HCT116 (cell line): ENCODE results near the gene FRK. TPM values are rescaled to one million over a fixed set of nuclear protein-coding genes. Genes with fewer than 3 reads are reported as not detected.

ENCODE experiments used
- ATAC-seq: fragments of 200-7000 bp; cut with Tn5 transposase; 2 replicates; pipeline ENCODE4 v1.9.1; 2020; ENCODE audit warnings: mild to moderate bottlenecking, moderate library complexity
- BruUV-seq: library from RNA; stranded (reverse); fragments of 400-500 nt; replicated peaks from 2 replicates; lab custom pipeline; 2021; lab: Mats Ljungman, UMichigan
- CTCF ChIA-PET: fragments of 300-600 bp; sonication (Branson Sonifier 250); formaldehyde crosslinking; loops from one replicate; lab custom pipeline; 2021; ENCODE audit warnings: antibody characterized with exemption; lab: Charles Lee
- POLR2A ChIA-PET: fragments of 300-600, 350-600 bp; sonication (Branson Sonifier 250); formaldehyde crosslinking; loops from one replicate; lab custom pipeline; 2021; ENCODE audit warnings: antibody characterized with exemption; lab: Charles Lee
- RAD21 ChIA-PET, 2 experiments: fragments of 300-600 bp; sonication (Branson Sonifier 250); formaldehyde crosslinking; loops; one replicate each; lab custom pipeline; 2023; ENCODE audit warnings: low total read pairs in 2 of 2; ENCODE audit not compliant: uncharacterized antibody in 2 of 2, unreplicated experiment in 2 of 2, low non-redundant PET in 1 of 2; lab: Charles Lee
- DNase-seq: peaks from one replicate; pipeline ENCODE4 v3.0.0-alpha.2; 2010; ENCODE audit warnings: low read depth, low spot score
- H2AFZ ChIP-seq: fragments of 200-600 bp; shearing (Covaris generic), sonication (generic); 2 replicates; pipeline ENCODE4 v1.6.1; 2017; ENCODE audit warnings: low read depth, mixed run types, mixed read lengths, antibody characterized with exemption, low read length; ENCODE audit not compliant: poor library complexity, severe bottlenecking
- H3K27ac ChIP-seq: 2 replicates; pipeline ENCODE4 v1.5.1; 2012; ENCODE audit warnings: low read depth, low read length
- H3K27me3 ChIP-seq: fragments of 200-600 bp; sonication (generic); 2 replicates; pipeline ENCODE4 v1.6.1; 2016; ENCODE audit warnings: mixed run types, low read length, mixed read lengths; ENCODE audit not compliant: insufficient read depth
- H3K36me3 ChIP-seq, 2 experiments: fragments of 200-500 bp in 1 of 2; fragments of 200-600 bp in 1 of 2; sonication (Bioruptor generic) in 1 of 2; sonication (generic) in 1 of 2; 2 replicates each; pipeline versions ENCODE4 v1.5.1 to v1.6.1; 2014 to 2016; ENCODE audit warnings: low read length in 2 of 2, inconsistent platforms in 1 of 2, mixed read lengths in 1 of 2, mixed run types in 1 of 2; ENCODE audit not compliant: insufficient read depth in 2 of 2, control insufficient read depth in 1 of 2
- H3K4me1 ChIP-seq, 2 experiments: fragments of 200-600 bp in 1 of 2; sonication (generic) in 1 of 2; 2 replicates each; pipeline versions ENCODE4 v1.5.1 to v1.6.1; 2012 to 2017; ENCODE audit warnings: low read length in 2 of 2, inconsistent platforms in 1 of 2, mild to moderate bottlenecking in 1 of 2, mixed read lengths in 1 of 2, mixed run types in 1 of 2, moderate library complexity in 1 of 2; ENCODE audit not compliant: insufficient read depth in 2 of 2, control insufficient read depth in 1 of 2
- H3K4me2 ChIP-seq: fragments of 200-600 bp; sonication (generic); 2 replicates; pipeline ENCODE4 v1.6.1; 2017; ENCODE audit warnings: mixed run types, low read length, mixed read lengths
- H3K4me3 ChIP-seq, 2 experiments: fragments of 200-600 bp in 1 of 2; sonication (generic) in 1 of 2; replicated peaks in 1 of 2; 2 replicates each; pipeline ENCODE4 v1.5.1; 2011 to 2016; ENCODE audit warnings: low read length in 2 of 2, control low read depth in 1 of 2, low read depth in 1 of 2, mild to moderate bottlenecking in 1 of 2, mixed read lengths in 1 of 2, mixed run types in 1 of 2
- H3K79me2 ChIP-seq: fragments of 200-600 bp; sonication (generic); 2 replicates; pipeline ENCODE4 v1.6.1; 2017; ENCODE audit warnings: mild to moderate bottlenecking, mixed run types, low read length, moderate library complexity, mixed read lengths; ENCODE audit not compliant: insufficient read depth
- H3K9ac ChIP-seq: fragments of 200-600 bp; sonication (generic); 2 replicates; pipeline ENCODE4 v1.6.1; 2016; ENCODE audit warnings: low read length, mixed read lengths
- H3K9me2 ChIP-seq: fragments of 200-600 bp; sonication (generic), shearing (Covaris generic); 2 replicates; pipeline ENCODE4 v1.6.1; 2017; ENCODE audit warnings: mixed run types, mild to moderate bottlenecking, moderate library complexity; ENCODE audit not compliant: insufficient read depth
- H3K9me3 ChIP-seq, 2 experiments: fragments of 200-500 bp in 1 of 2; fragments of 200-600 bp in 1 of 2; sonication (Bioruptor generic) in 1 of 2; sonication (generic) in 1 of 2; 2 replicates each; pipeline ENCODE4 v1.6.1; 2014 to 2017; ENCODE audit warnings: low read length in 2 of 2, mixed read lengths in 2 of 2, inconsistent platforms in 1 of 2, low read depth in 1 of 2, mild to moderate bottlenecking in 1 of 2, mixed run types in 1 of 2, moderate library complexity in 1 of 2; ENCODE audit not compliant: control insufficient read depth in 1 of 2, insufficient read depth in 1 of 2
- H4K20me1 ChIP-seq: fragments of 200-600 bp; sonication (generic), shearing (Covaris generic); 2 replicates; pipeline ENCODE4 v1.6.1; 2017; ENCODE audit warnings: mixed run types, mild to moderate bottlenecking, moderate library complexity; ENCODE audit not compliant: insufficient read depth
- CEBPB ChIP-seq: IDR thresholded peaks from 2 replicates; pipeline ENCODE4 v1.6.1; 2012; ENCODE audit warnings: low read depth
- RAD21 ChIP-seq: IDR thresholded peaks from 2 replicates; pipeline ENCODE4 v1.6.1; 2012; ENCODE audit warnings: low read depth, mild to moderate bottlenecking
- REST ChIP-seq: IDR thresholded peaks from 2 replicates; pipeline ENCODE4 v1.6.1; 2012; ENCODE audit warnings: low read depth
- SRF ChIP-seq: IDR thresholded peaks from 2 replicates; pipeline ENCODE4 v1.6.1; 2012; ENCODE audit warnings: low read depth
- YY1 ChIP-seq: IDR thresholded peaks from 2 replicates; pipeline ENCODE4 v1.6.1; 2011; ENCODE audit warnings: low read length, low read depth, moderate library complexity, mild to moderate bottlenecking; ENCODE audit not compliant: insufficient replicate concordance; ENCODE audit errors: extremely low read depth
- intact Hi-C: fragments of 100-400 bp; cut with micrococcal nuclease; formaldehyde crosslinking; loops from 2 replicates; pipeline ENCODE4 v1.10.0; 2022
- total RNA-seq: library from RNA; stranded (reverse); gene quantifications from one replicate; pipeline ENCODE4 v1.2.1, GENCODE V29; 2021; ENCODE audit not compliant: unreplicated experiment
- TF ChIP-seq, protein P1 (sequence below): IDR thresholded peaks from 2 replicates; pipeline ENCODE4 v1.6.1; 2012

FRK gene
- total RNA-seq, 1 experiment from 2014 or later, result 3.7 TPM

DNA sequence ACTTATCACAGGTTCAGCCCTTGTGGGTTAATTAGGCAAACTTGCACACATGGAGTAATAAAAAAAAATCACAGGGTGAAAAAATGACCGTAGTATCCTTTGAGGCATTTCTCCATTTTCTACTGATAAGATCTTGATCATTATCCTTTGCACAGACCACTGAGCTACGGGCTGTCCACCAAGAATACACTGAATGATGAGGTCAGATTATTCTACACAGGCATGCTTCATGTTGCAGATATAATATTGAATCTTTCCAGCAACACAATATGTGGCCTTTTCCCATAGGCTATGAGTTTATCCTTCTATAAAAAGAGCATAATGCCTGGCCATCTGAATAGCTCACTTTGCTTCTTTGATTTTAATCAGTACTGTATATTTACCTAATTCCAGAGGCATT is 168.9 kb downstream of the FRK start:
- H2AFZ ChIP-seq, result no peak overlapping the region
- no peaks in the 10 kb centered on the region for H3K9me3 ChIP-seq
- no peaks in the 10 kb centered on the region for H3K79me2 ChIP-seq
- DNase-seq (no peak), ATAC-seq (no peak)
- no TSS peak for BruUV-seq
- no peaks in the 10 kb centered on the region for H3K9me2 ChIP-seq
- H3K9ac ChIP-seq, result no peak overlapping the region
- peaks cover 3% of the 10 kb centered on the region; the same call in 1 of the 2 replicates for H3K27me3 ChIP-seq
- H4K20me1 ChIP-seq, result no peaks in the 10 kb centered on the region
- CTCF ChIA-PET, result no interaction called here
- H3K27ac ChIP-seq, result no peak overlapping the region
- TF ChIP-seq REST (no peak), RAD21 (no peak), CEBPB (no peak), YY1 (no peak), SRF (no peak)
- TF ChIP-seq, protein P1, sequence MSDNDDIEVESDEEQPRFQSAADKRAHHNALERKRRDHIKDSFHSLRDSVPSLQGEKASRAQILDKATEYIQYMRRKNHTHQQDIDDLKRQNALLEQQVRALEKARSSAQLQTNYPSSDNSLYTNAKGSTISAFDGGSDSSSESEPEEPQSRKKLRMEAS, result no peak
- no peak overlapping the region for H3K4me3 ChIP-seq
- intact Hi-C loops, result no loop called here
- H3K36me3 ChIP-seq, result no peaks in the 10 kb centered on the region
- POLR2A ChIA-PET, result no interaction called here
- H3K4me2 ChIP-seq, result no peak overlapping the region
- 0 out of 4 replicates have a peak, but pooled peaks cover 0 to 4% of the 10 kb centered on the region in 2 experiments for H3K4me1 ChIP-seq
- RAD21 ChIA-PET, result no interaction called here
